Mucosa of descending colon (tissue), 3 donors: ENCODE measurements around the gene MKNK1. TPM values are rescaled to one million over a fixed set of nuclear protein-coding genes. Genes with fewer than 3 reads are reported as not detected.

Experiments used
- ATAC-seq: fragments of 200-7000 bp; cut with Tn5 transposase; one replicate; pipeline ENCODE4 v1.9.1; 2020; ENCODE audit warnings: mild to moderate bottlenecking, moderate library complexity
- DNase-seq, 3 donors: peaks; one replicate each; pipeline ENCODE4 v3.0.0-alpha.2; 2020
- H3K36me3 ChIP-seq: fragments of 200-600 bp; one replicate; pipeline ENCODE4 v1.8.0; 2021; ENCODE audit warnings: low read depth, mild to moderate bottlenecking
- H3K4me1 ChIP-seq: fragments of 200-600 bp; one replicate; pipeline ENCODE4 v1.8.0; 2021; ENCODE audit warnings: low read depth, mild to moderate bottlenecking
- H3K4me3 ChIP-seq: fragments of 200-600 bp; one replicate; pipeline ENCODE4 v1.8.0; 2021; ENCODE audit warnings: mild to moderate bottlenecking
- H3K9me3 ChIP-seq: fragments of 200-600 bp; one replicate; pipeline ENCODE4 v1.8.0; 2021; ENCODE audit warnings: mild to moderate bottlenecking
- intact Hi-C, 2 donors: fragments of 100-400 bp; cut with DNase I in 1 of 2; cut with micrococcal nuclease in 1 of 2; formaldehyde crosslinking; loops; one replicate each; pipeline versions ENCODE4 v1.11.0 to v1.11.1; 2022; cut with DNase I, micrococcal nuclease
- total RNA-seq, 3 donors: library from RNA; stranded (reverse); fragmentation: NEBNext Ultra II Directional in 2 of 3; extraction: Animal tissue kit (Norgen Biotek cat#: 25700) in 2 of 3; gene quantifications; one replicate each; pipeline versions ENCODE4 v1.2.1 to v1.2.4, GENCODE V29; 2021 to 2023
- TF ChIP-seq, protein P1 (sequence below): fragments of 200-600 bp; IDR thresholded peaks from one replicate; pipeline ENCODE4 v1.8.0; 2022; ENCODE audit warnings: antibody characterized with exemption, mild to moderate bottlenecking
- donor health status: DM: no; HTN: no; CAD: no; lungs with moderate emphysema.
- donor health status: DM: no; HTN: no; CAD: no.
- donor health status: DM: no; HTN: yes; CAD: no.

MKNK1 gene
- total RNA-seq, 3 donors from 2014 or later = 51.5 to 65.7 (median 59.3) TPM

DNA sequence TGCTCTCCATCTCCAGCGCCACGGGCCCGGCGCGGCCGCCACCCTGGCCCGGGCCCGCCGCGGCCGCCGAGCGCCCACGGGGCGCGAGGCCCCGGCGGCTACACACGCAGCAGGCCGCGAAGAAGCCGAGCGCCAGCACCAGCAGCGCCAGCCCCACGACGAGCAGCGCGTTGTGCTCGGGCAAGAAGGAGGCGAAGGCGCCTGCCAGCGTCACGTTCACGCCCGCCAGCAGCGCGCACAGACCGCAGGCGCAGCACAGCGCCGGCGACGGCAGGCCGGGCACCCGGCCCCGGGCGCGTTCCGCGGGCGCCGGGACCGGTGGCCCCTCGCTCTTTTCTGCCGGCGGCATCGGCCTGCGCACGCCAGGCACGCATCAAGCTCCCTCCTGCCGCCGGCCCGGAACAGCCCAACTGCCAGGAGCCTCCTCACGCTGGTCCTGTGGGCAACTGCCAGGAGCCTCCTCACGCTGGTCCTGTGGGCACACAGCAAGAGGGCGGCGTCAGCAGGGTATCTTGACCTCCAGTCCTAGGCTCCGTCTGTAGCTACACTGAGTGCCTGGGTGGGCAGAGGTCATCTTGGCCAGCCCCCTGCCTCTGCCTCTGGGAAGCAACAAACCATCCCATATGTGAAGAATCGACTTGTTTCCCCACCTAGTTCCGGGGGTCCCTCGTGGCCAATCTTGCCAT, 70.7 kb downstream of the MKNK1 start:
- ATAC-seq (peak; percentile 52), DNase-seq (peak in 1 of 3 donors; percentile 19)
- Histone ChIP-seq H3K4me3 (no peak overlapping the region), H3K4me1 (no peaks in the 10 kb centered on the region), H3K36me3 (no peaks in the 10 kb centered on the region), H3K9me3 (no peaks in the 10 kb centered on the region)
- intact Hi-C loops = loop anchor here in 1 of 2 donors (5.0 kb wide), 1 partner anchor 194 kb away; no protein-coding TSS in a partner anchor
- TF ChIP-seq, protein P1, sequence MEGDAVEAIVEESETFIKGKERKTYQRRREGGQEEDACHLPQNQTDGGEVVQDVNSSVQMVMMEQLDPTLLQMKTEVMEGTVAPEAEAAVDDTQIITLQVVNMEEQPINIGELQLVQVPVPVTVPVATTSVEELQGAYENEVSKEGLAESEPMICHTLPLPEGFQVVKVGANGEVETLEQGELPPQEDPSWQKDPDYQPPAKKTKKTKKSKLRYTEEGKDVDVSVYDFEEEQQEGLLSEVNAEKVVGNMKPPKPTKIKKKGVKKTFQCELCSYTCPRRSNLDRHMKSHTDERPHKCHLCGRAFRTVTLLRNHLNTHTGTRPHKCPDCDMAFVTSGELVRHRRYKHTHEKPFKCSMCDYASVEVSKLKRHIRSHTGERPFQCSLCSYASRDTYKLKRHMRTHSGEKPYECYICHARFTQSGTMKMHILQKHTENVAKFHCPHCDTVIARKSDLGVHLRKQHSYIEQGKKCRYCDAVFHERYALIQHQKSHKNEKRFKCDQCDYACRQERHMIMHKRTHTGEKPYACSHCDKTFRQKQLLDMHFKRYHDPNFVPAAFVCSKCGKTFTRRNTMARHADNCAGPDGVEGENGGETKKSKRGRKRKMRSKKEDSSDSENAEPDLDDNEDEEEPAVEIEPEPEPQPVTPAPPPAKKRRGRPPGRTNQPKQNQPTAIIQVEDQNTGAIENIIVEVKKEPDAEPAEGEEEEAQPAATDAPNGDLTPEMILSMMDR = no peak

DNA sequence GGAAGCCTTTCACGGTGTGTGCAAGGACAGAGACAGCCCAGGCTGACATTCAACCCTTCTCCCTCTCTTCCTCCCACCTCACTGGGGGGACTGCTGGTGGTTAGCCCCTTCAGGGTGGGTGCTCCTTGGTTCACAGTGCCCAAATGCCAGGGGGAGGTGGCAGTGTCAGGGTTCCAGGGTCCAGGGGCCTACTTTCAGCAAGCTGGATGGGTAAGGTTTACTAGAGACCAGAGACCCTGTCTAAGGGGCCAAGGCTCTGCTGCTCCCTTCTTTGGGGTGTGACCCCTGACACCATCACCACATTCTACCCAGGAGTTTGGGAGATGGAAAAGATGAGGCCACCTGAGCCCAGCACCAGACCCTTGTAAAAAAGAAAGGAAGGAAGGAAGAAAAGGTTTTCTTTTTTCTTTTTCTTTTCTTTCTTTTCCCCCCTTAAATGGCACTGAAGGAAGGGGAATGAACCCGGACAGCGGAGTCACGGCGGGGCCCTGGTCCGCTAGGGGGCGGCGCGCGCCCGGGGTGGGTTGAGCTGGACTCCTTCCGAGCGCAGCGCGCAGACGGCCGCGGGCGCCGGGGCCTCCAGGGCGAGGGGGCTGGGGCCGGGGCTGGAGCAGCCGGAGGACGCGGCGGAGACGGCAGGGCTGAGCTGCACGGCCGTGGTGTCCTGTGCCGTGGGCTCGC, 71.4 kb downstream of the MKNK1 start:
- TF ChIP-seq, protein P1 = peak; percentile 46
- Histone ChIP-seq H3K9me3 (no peaks in the 10 kb centered on the region), H3K4me3 (no peak overlapping the region), H3K36me3 (no peaks in the 10 kb centered on the region), H3K4me1 (no peaks in the 10 kb centered on the region)
- peak in 2 of 3 donors; percentile 66 to 73 for DNase-seq
- intact Hi-C loops = loop anchor here in 1 of 2 donors (5.0 kb wide), 1 partner anchor 195 kb away; no protein-coding TSS in a partner anchor
- ATAC-seq = peak; percentile 71

DNA sequence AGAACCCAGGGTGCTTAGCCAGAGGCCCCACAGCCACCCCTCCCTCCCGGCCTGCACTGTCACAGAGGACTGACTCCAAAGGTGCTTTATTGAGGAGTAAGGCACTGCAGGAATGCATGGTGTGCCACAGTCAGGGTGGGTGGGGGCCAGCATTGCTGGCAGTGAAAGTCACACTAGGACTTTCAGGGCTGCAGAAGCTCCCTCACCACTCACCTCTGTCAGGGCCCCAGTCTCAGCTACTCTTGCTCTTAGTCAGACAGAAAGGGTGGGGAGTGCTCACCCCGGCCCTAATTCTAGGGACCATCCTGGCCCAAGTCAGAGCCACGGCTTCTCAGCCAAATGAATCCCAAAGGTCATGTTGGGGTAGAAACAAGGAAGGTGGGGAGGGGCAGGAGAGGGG, 72.0 kb downstream of the MKNK1 start:
- no peaks in the 10 kb centered on the region for H3K36me3 ChIP-seq
- TF ChIP-seq, protein P1 = no peak
- no peaks in the 10 kb centered on the region for H3K4me1 ChIP-seq
- no peak overlapping the region for H3K4me3 ChIP-seq
- no peaks in the 10 kb centered on the region for H3K9me3 ChIP-seq
- DNase-seq (no peak), ATAC-seq (no peak)
- intact Hi-C loops = loop anchor here in 1 of 2 donors (5.0 kb wide), 1 partner anchor 195 kb away; no protein-coding TSS in a partner anchor

GRCh38 chr1:46530791-46531409, 73.2 kb downstream of the MKNK1 start:
- no peaks in the 10 kb centered on the region for H3K36me3 ChIP-seq
- H3K9me3 ChIP-seq = no peaks in the 10 kb centered on the region
- no peak overlapping the region for H3K4me3 ChIP-seq
- TF ChIP-seq, protein P1 = no peak
- intact Hi-C loops = loop anchor here in 1 of 2 donors (5.0 kb wide), 1 partner anchor 196 kb away; no protein-coding TSS in a partner anchor
- DNase-seq (no peak), ATAC-seq (no peak)
- H3K4me1 ChIP-seq = no peaks in the 10 kb centered on the region

DNA sequence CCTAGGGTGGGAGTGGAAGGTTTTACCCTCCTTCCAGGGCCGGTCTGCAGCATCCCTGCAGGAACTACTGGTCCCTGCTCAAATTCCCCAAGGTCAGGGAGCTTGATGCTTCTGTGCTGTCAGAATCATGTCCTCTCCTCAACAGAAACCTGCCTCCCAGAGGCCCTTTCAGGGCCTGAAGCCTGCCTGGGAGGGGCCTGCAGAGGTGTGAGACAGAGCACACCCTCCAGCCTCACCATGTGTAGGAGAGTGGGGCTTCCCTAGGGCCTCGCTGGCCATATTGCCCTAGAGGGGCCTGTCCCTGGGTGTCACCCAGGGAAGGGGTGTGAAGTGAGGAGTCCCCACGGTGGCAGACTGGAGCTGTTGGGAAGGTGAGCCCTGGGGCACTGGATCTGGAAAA, 73.8 kb downstream of the MKNK1 start:
- intact Hi-C loops = loop anchor here in 1 of 2 donors (5.0 kb wide), 1 partner anchor 197 kb away; no protein-coding TSS in a partner anchor
- DNase-seq (no peak), ATAC-seq (no peak)
- Histone ChIP-seq H3K36me3 (no peaks in the 10 kb centered on the region), H3K4me1 (no peaks in the 10 kb centered on the region), H3K4me3 (no peak overlapping the region), H3K9me3 (no peaks in the 10 kb centered on the region)
- TF ChIP-seq, protein P1 = no peak
